Trophoblast cell (in vitro differentiated cells and primary cell): ENCODE results near the gene MYO5A.
"Not testable (repeated sequence)": the region's sequence is repeated elsewhere in the genome, so short reads cannot be mapped to it uniquely, and the experiment has no call there.

Experiments
- DNase-seq, 2 donors: peaks; one replicate each; pipeline ENCODE4 v3.0.0-alpha.2; 2016
- H2AFZ ChIP-seq: 2 replicates; pipeline ENCODE4 v1.6.1; 2013; ENCODE audit warnings: low read length, moderate library complexity, mild to moderate bottlenecking; ENCODE audit not compliant: insufficient read depth, poor library complexity
- H2AK5ac ChIP-seq: 2 replicates; pipeline ENCODE4 v1.6.1; 2013; ENCODE audit warnings: mild to moderate bottlenecking, low read length
- H2BK120ac ChIP-seq: 2 replicates; pipeline ENCODE4 v1.6.1; 2013; ENCODE audit warnings: low read length, mild to moderate bottlenecking, moderate library complexity; ENCODE audit not compliant: insufficient read depth, poor library complexity
- H2BK12ac ChIP-seq: 2 replicates; pipeline ENCODE4 v1.6.1; 2013; ENCODE audit warnings: mild to moderate bottlenecking, low read length, moderate library complexity
- H2BK5ac ChIP-seq: 2 replicates; pipeline ENCODE4 v1.6.1; 2013; ENCODE audit warnings: low read length, low read depth, moderate library complexity, mild to moderate bottlenecking; ENCODE audit not compliant: poor library complexity
- H3K14ac ChIP-seq: 2 replicates; pipeline ENCODE4 v1.6.1; 2013; ENCODE audit warnings: mild to moderate bottlenecking, low read length
- H3K18ac ChIP-seq: 2 replicates; pipeline ENCODE4 v1.6.1; 2013; ENCODE audit warnings: mild to moderate bottlenecking, low read length
- H3K23ac ChIP-seq: 2 replicates; pipeline ENCODE4 v1.6.1; 2013; ENCODE audit warnings: low read length
- H3K27ac ChIP-seq: 2 replicates; pipeline ENCODE4 v1.5.1; 2013; ENCODE audit warnings: low read depth, mild to moderate bottlenecking, inconsistent platforms, low read length, moderate library complexity
- H3K27me3 ChIP-seq: 2 replicates; pipeline ENCODE4 v1.6.1; 2013; ENCODE audit warnings: inconsistent platforms, mild to moderate bottlenecking, low read length, moderate library complexity; ENCODE audit not compliant: insufficient read depth
- H3K36me3 ChIP-seq, 2 experiments: 1 replicate in 1 of 2; 2 replicates in 1 of 2; pipeline ENCODE4 v1.6.1; 2013; ENCODE audit warnings: low read length in 2 of 2, mild to moderate bottlenecking in 2 of 2, moderate library complexity in 1 of 2; ENCODE audit not compliant: insufficient read depth in 2 of 2, control insufficient read depth in 1 of 2
- H3K4ac ChIP-seq: 2 replicates; pipeline ENCODE4 v1.6.1; 2013; ENCODE audit warnings: low read depth, mild to moderate bottlenecking, low read length, moderate library complexity
- H3K4me1 ChIP-seq, 2 experiments: 1 replicate in 1 of 2; 2 replicates in 1 of 2; pipeline ENCODE4 v1.6.1; 2013; ENCODE audit warnings: low read length in 2 of 2, mild to moderate bottlenecking in 2 of 2, moderate library complexity in 1 of 2; ENCODE audit not compliant: insufficient read depth in 2 of 2, control insufficient read depth in 1 of 2
- H3K4me2 ChIP-seq: 2 replicates; pipeline ENCODE4 v1.6.1; 2013; ENCODE audit warnings: inconsistent platforms, mild to moderate bottlenecking, low read length, moderate library complexity
- H3K4me3 ChIP-seq: 2 replicates; pipeline ENCODE4 v1.5.1; 2013; ENCODE audit warnings: mild to moderate bottlenecking, low read depth, low read length, inconsistent platforms
- H3K79me1 ChIP-seq: one replicate; pipeline ENCODE4 v1.6.1; 2013; ENCODE audit warnings: low read length
- H3K79me2 ChIP-seq: 2 replicates; pipeline ENCODE4 v1.6.1; 2013; ENCODE audit warnings: low read length, mild to moderate bottlenecking; ENCODE audit not compliant: control insufficient read depth, insufficient read depth, poor library complexity
- H3K9ac ChIP-seq: 2 replicates; pipeline ENCODE4 v1.6.1; 2013; ENCODE audit warnings: mild to moderate bottlenecking, low read length
- H3K9me3 ChIP-seq: 2 replicates; pipeline ENCODE4 v1.6.1; 2013; ENCODE audit warnings: low read depth, mild to moderate bottlenecking, control low read depth, inconsistent platforms, low read length; ENCODE audit not compliant: insufficient read depth
- H4K12ac ChIP-seq: 2 replicates; pipeline ENCODE4 v1.6.1; 2013; ENCODE audit warnings: low read depth, mild to moderate bottlenecking, low read length, moderate library complexity
- H4K8ac ChIP-seq: 2 replicates; pipeline ENCODE4 v1.6.1; 2013; ENCODE audit warnings: low read depth, mild to moderate bottlenecking, low read length, moderate library complexity
- H4K91ac ChIP-seq: one replicate; pipeline ENCODE4 v1.6.1; 2013; ENCODE audit warnings: low read depth, mild to moderate bottlenecking, low read length, moderate library complexity
- WGBS: extraction: QIAGEN DNeasy Blood & Tissue Kit; methylation state at CpG from one replicate; pipeline ENCODE4 v1.1.7; 2013; ENCODE audit warnings: missing lambda C conversion rate; ENCODE audit not compliant: insufficient read length, insufficient coverage; ENCODE audit errors: extremely low coverage; 5-methylcytosine and 5-hydroxymethylcytosine counted together

MYO5A gene

DNA sequence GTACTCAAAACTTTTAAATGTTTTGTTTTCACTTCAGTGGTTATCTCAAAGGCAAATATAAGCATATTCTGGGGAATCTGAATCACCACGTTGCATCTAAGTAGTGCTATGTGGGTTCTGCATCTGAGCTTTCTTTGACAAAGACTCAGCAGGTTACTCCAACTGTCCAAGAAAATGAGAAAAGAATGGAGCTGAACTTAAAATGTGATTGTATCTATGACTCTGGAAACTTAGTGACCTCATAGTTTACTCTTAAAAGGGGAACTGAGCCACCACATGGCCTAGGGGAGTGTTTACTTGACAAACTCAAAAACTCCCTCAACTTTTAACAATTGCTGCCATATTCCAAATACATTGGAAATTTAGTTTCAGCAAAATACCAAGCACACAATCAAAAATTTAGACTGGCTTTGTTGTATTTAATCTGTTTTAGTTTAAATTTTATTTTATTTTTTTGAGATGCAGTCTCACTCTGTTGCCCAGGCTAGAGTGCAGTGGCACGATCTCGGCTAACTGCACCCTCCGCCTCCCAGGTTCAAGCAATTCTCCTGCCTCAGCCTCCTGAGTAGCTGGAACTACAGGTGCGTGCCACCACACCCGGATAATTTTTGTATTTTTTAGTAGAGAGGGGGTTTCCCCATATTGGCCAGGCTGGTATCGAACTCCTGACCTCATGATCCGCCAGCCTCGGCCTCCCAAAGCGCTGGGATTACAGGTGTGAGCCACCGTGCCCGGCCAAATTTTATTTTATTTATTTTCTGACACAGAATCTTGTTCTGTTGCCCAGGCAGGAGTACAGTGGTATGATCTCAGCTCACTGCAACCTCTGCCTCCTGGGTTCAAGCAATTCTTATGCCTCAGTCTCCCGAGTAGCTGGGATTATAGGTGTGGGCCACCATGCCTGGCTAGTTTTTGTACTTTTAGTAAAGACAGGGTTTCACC lies 37.0 kb upstream of the MYO5A start:
- H3K79me1 ChIP-seq = peaks cover 12% of the 10 kb centered on the region
- H3K36me3 ChIP-seq, H2AFZ ChIP-seq, H4K91ac ChIP-seq, H3K4me2 ChIP-seq, H4K8ac ChIP-seq, H4K12ac ChIP-seq, H3K9me3 ChIP-seq, H3K18ac ChIP-seq, H3K23ac ChIP-seq, H3K14ac ChIP-seq, H3K27me3 ChIP-seq, H2BK120ac ChIP-seq, H2AK5ac ChIP-seq, H2BK12ac ChIP-seq, H3K27ac ChIP-seq, H2BK5ac ChIP-seq, H3K9ac ChIP-seq, H3K4me1 ChIP-seq, H3K4me3 ChIP-seq: not testable (repeated sequence)
- peak in 1 of 2 donors; percentile 42 for DNase-seq
- no CpG with 5 or more reads among the region's 13 CpGs for WGBS
- peak overlapping the region; percentile 96 for H3K4ac ChIP-seq
- H3K79me2 ChIP-seq = peaks cover 22% of the 10 kb centered on the region

- Histone ChIP-seq H3K4me1 (peaks cover 3% of the 10 kb centered on the region in 2 experiments), H2AK5ac (no peak overlapping the region), H2AFZ (no peak overlapping the region), H3K9me3 (no peaks in the 10 kb centered on the region), H3K23ac (no peak overlapping the region), H4K8ac (no peak overlapping the region), H3K79me1 (peaks cover 5% of the 10 kb centered on the region), H3K36me3 (peaks cover 4% of the 10 kb centered on the region in 2 experiments), H3K4me3 (no peak overlapping the region), H3K79me2 (peaks cover 25% of the 10 kb centered on the region), H4K12ac (no peak overlapping the region), H3K18ac (no peak overlapping the region), H3K27me3 (no peaks in the 10 kb centered on the region), H4K91ac (no peak overlapping the region), H3K4me2 (no peak overlapping the region), H2BK120ac (no peak overlapping the region), H3K9ac (no peak overlapping the region), H3K27ac (no peak overlapping the region), H3K14ac (no peak overlapping the region), H2BK12ac (no peak overlapping the region), H3K4ac (peak overlapping the region; percentile 94), H2BK5ac (no peak overlapping the region)
- WGBS = no CpG with 5 or more reads among the region's 4 CpGs
- no peak for DNase-seq
These were observed 34.9 kb upstream of the MYO5A start for GRCh38 chr15:52563501-52564060.

- no peak overlapping the region for H3K4me3 ChIP-seq
- H3K79me1 ChIP-seq = no peaks in the 10 kb centered on the region
- H2AFZ ChIP-seq = no peak overlapping the region
- peaks cover 4% of the 10 kb centered on the region in 2 experiments for H3K36me3 ChIP-seq
- no peak overlapping the region for H2BK120ac ChIP-seq
- peak overlapping the region; percentile 71 for H3K4ac ChIP-seq
- no peak overlapping the region for H4K12ac ChIP-seq
- no peak overlapping the region for H3K9ac ChIP-seq
- no peak overlapping the region for H3K18ac ChIP-seq
- H4K91ac ChIP-seq = no peak overlapping the region
- H2AK5ac ChIP-seq = no peak overlapping the region
- peaks cover 0 to 2% of the 10 kb centered on the region in 2 experiments for H3K4me1 ChIP-seq
- no CpG with 5 or more reads among the region's 2 CpGs for WGBS
- H3K9me3 ChIP-seq = no peaks in the 10 kb centered on the region
- H3K4me2 ChIP-seq = no peak overlapping the region
- H2BK12ac ChIP-seq = no peak overlapping the region
- H4K8ac ChIP-seq = no peak overlapping the region
- DNase-seq = no peak
- no peaks in the 10 kb centered on the region for H3K27me3 ChIP-seq
- H3K23ac ChIP-seq = no peak overlapping the region
- H3K79me2 ChIP-seq = peaks cover 9% of the 10 kb centered on the region
- no peak overlapping the region for H3K27ac ChIP-seq
- H2BK5ac ChIP-seq = no peak overlapping the region
- no peak overlapping the region for H3K14ac ChIP-seq
These were observed 30.9 kb upstream of the MYO5A start for GRCh38 chr15:52559575-52559974.

DNA sequence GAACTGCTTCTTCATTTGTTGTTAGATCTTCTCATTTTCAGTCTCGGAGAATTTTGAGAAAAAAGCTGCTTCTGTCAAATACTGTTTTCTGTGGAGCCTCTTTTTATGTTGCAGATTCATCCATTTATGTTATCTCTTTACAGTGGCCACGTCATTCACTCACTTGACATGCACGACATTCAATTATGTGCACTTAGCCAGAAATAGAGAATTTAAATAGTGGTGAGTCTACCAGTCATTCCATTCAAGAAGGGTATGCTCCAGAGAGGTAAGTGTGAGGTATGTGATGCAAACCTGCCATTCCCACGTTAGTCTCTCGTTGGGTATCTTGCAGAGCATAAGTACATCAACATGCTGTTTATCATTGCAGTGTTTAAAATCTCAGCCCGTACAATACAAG lies 30.3 kb upstream of the MYO5A start:
- no CpG with 5 or more reads among the region's 6 CpGs for WGBS
- Histone ChIP-seq H3K18ac (no peak overlapping the region), H3K9ac (no peak overlapping the region), H4K91ac (no peak overlapping the region), H3K79me1 (no peaks in the 10 kb centered on the region), H3K14ac (no peak overlapping the region), H3K36me3 (peaks cover 2 to 4% of the 10 kb centered on the region in 2 experiments), H2BK120ac (no peak overlapping the region), H3K4ac (peak overlapping the region; percentile 24), H2BK5ac (no peak overlapping the region), H3K9me3 (no peaks in the 10 kb centered on the region), H2BK12ac (no peak overlapping the region), H3K79me2 (peaks cover 7% of the 10 kb centered on the region), H4K12ac (no peak overlapping the region), H3K27me3 (no peaks in the 10 kb centered on the region), H2AFZ (no peak overlapping the region), H3K4me1 (peaks cover 0 to 2% of the 10 kb centered on the region in 2 experiments), H3K4me3 (no peak overlapping the region), H3K4me2 (no peak overlapping the region), H3K23ac (no peak overlapping the region), H4K8ac (no peak overlapping the region), H2AK5ac (no peak overlapping the region), H3K27ac (peak overlapping the region; percentile 33)
- DNase-seq = no peak
